HG02798 (cell line): ENCODE measurements around the gene ARID1B.

ENCODE experiments used
- ATAC-seq: cut with Tn5 transposase; IDR thresholded peaks from one replicate; pipeline ENCODE4 v1.9.1; 2021; ENCODE audit warnings: mild to moderate bottlenecking; ENCODE audit not compliant: unreplicated experiment, poor library complexity

ARID1B gene

DNA sequence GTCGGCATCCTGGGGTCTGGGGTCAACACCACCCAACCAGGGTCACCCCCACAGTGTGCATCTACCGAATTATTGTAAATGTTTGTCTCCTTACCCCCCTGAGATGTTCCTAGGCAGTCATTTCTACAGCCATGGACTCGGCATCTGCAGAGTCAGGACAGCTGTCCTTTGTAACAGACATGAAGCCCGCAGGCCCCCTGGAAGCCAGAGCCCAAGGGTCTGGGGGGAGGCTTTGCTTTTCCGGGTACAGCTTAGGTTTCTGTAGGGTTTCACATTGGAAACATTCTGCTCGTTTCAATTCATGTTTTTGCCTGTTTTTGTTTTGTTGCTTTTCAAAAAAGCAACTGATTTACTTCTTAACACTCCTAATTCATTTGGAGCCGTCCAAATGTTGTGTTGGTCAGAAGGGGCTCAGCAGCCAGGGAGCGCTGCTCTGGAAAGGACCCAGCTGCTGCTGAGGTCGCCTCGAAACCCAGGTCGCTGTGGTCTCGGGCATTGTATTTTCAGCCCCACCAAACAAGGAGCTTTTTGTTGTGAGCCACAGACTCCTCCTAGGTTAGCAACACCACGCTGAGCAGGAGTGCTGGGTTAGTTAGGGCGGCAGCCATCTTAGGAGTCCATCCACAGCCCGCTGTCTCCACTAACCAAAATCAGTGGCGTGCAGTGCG lies 385.7 kb downstream of the ARID1B start:
- no peak for ATAC-seq

- ATAC-seq, result no peak
Measured at GRCh38 chr6:157163434-157164159, 386.4 kb downstream of the ARID1B start.

DNA sequence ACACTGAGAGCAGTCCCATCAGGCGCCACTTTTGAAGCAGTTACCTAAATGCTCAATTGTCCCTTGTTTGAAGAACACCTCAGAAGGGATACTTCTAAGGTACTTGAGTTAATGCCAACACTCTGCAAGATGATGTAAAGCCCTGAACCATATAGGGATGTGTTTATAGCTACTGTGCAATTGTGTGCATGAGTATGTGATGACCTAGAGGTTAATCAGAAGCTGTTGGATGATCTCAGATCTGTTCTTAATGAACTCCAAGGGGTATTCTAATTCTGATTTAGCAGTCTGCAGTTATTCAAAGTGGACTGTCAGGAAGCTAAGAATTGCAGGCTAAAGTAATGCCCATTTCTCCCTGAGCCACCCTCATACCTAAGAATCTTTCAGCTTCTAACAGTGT lies 387.8 kb downstream of the ARID1B start:
- ATAC-seq, result no peak

DNA sequence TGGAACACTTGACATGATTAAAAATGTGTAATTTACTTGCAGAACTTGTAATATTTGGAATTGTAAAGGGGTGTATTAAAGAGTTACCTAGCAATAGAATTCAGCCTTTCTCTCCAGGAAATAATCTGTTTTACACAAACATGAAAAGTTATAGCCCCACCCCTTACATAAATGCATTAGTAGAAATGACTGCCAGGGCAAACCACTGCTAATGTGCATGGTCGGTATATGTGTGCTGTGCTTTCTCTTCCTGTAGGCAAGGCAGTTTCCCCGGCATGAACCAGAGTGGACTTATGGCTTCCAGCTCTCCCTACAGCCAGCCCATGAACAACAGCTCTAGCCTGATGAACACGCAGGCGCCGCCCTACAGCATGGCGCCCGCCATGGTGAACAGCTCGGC lies 389.6 kb downstream of the ARID1B start:
- ATAC-seq, result no peak

DNA sequence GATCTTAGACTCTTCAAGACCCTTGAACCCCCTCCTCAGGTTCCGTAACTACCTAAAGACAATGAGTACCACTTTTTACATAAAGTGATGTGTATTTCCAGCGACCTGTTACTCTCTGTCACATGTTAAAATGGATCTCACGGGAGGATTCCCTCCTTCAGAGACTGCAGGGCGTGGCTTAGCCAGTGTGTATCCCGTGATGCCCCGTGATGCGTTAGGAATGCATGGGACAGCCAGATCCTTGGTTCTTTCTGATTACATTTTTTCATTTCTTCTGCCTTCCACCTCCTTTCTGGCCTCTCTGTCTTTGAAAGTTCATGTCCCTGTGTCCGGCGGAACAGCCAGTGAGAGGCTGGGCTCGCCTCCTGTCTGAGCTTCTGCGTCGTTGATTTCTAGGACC lies 390.7 kb downstream of the ARID1B start:
- no peak for ATAC-seq

- ATAC-seq, result no peak
Measured at GRCh38 chr6:157168471-157168870, 391.3 kb downstream of the ARID1B start.

GRCh38 chr6:157169226-157169625 lies 392.0 kb downstream of the ARID1B start:
- ATAC-seq, result no peak

DNA sequence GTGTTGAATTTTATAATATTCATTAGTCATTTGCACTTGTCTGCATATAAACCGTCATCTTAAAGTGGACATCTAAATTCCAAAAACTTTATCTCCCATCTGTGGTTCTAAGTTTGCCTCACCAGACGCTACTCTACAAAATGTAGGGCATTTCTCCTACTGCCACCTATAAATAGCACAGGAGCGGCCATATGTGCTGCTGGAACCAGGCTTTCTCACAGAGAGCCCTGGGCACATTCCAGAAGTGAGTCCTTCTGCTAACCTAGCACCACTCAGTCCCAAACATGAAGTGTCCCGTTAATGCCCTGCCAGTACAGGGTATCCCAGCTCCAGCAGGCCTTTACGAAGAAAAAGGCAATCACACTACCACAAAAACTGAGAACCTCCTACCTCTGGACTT lies 392.5 kb downstream of the ARID1B start:
- no peak for ATAC-seq

- no peak for ATAC-seq
Measured at GRCh38 chr6:157170535-157170934, 393.4 kb downstream of the ARID1B start.

DNA sequence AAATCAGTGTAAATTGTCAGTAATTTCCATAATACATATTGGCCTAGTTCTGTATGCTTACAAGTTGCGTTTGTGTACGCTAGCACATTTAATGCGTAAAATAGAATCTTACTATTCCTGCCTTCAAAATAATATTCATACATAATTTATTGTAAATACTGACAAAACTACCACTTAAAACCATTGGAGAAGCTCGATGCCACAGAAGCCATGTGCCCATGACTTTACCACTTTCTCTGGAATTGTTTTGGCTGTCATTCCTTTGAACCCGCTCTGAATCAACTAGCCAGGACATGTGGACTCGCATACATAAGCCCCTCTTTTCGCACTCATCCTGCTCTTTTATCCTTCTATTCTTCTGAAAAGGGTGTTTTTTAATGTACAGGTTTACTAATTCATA lies 394.6 kb downstream of the ARID1B start:
- no peak for ATAC-seq

DNA sequence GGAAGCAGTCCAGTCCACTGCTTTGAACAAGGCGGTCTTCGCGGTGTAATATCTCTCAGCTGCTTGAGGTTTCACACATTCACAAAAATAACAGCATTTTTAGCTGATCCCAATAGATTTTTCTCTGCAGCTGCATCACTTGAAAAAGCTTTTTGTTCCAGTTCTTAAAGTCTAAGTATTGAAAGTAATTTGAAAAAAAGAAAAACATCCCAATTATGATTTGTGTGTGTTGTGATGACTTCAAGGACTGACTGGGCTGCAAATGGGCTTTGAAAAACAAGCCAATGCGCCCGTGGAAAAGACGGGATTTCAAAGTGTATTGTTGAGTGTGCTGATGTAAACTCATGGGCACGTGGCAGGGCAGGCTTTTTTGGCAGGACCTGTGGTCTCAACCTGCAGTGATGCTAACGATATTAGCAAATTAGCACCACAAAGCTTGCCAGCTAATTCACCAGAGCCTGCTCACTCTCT lies 395.1 kb downstream of the ARID1B start:
- ATAC-seq, result no peak

GRCh38 chr6:157172830-157173536 lies 395.8 kb downstream of the ARID1B start:
- ATAC-seq, result no peak

- ATAC-seq, result no peak
Measured at GRCh38 chr6:157173776-157174175, 396.6 kb downstream of the ARID1B start.

DNA sequence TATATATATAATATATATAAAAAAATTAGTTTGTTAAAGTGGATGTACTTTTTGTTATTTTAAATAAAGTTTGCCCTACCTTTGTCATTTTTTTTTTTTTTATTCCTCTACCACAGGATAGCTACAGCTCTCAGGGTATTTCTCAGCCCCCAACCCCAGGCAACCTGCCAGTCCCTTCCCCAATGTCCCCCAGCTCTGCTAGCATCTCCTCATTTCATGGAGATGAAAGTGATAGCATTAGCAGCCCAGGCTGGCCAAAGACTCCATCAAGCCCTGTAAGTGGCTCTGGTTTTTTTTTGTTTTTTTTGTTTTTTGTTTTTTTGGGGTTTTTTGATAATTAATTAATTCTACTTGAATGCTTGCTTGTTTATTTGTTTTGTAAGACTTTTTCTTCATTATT lies 397.6 kb downstream of the ARID1B start:
- ATAC-seq, result no peak

DNA sequence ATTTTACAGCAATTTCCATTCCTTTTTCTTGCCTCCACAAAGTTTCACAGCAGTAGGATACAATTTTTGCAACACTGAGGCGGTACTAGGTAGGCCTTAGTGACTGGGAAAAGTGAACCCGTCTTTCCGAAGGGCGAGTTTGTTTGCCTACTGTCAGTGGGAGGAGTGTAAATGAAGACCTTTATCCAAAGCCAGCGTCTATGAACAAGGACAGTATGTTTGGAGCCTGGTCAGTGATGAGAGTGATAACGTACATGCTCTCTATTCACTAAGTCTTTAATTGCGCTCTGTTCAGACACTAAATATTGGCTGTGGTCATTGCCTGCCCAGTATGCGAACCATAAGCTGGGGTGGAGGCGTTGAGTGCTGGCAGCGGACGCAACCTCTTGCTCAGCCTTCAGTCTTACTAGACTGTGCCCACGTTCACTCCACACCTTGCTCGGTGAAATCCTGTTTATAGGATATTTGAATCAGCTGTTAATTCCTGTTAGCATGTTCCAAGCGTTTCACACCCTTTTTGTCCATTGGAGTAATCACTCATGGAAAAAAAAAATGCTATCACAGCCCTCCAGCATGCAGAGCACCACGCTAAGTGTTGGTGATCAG lies 400.7 kb downstream of the ARID1B start:
- no peak for ATAC-seq

DNA sequence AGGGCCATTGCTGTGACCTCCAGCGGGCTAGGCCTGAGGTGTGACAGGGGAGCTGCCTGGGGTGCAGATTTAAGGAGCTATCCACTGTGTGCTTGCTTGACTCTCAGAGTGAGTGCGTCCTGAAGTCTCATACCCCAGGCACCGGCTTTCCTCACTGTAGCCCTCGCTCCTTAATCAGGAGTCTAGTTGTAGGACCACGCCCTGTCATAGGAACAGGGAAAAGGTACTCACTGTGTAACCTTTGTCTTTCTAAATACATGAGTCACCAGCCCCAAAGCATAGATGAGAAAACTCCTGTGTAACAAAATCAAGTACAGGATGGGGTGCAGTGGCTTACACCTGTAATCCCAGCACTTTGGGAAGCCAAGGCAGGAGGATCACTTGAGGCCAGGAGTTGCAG lies 404.5 kb downstream of the ARID1B start:
- ATAC-seq, result no peak

GRCh38 chr6:157182503-157183264 lies 405.5 kb downstream of the ARID1B start:
- no peak for ATAC-seq

GRCh38 chr6:157184202-157185015 lies 407.2 kb downstream of the ARID1B start:
- ATAC-seq, result no peak

DNA sequence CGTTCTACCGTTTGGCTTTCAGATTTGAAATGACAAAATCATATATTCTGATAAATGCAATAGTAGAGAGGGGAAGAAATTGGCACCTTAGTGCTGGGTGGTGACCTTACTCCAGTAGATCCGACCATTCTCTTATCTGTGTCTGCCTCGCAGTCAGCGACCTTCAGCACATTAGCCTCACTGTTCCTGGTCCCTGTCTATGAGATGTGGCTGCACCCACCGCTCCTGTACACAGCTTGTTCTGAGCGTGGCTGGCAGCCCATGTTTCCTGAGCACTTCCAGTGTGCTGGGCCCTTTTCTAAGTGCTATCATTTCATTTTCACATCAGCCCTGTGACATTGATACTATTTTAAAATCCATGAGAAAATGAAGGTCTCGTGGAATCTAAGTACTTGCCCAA lies 408.0 kb downstream of the ARID1B start:
- ATAC-seq, result no peak
